Uterus (tissue), 4 donors: ENCODE results near the gene LCE3C. TPM values are rescaled to one million over a fixed set of nuclear protein-coding genes. Genes with fewer than 3 reads are reported as not detected.
"Not testable (repeated sequence)": the region's sequence is repeated elsewhere in the genome, so short reads cannot be mapped to it uniquely, and the experiment has no call there.

Source experiments
- DNase-seq, 2 donors: peaks; one replicate each; pipeline ENCODE4 v3.0.0-alpha.2; 2019 to 2020
- H3K27ac ChIP-seq, 2 donors: fragments of 200-600 bp; sonication (generic); 1 replicate in 1 of 2; 2 replicates in 1 of 2; pipeline ENCODE4 v1.5.1; 2016 to 2018
- H3K27me3 ChIP-seq, 2 donors: fragments of 200-600 bp; sonication (generic); one replicate each; pipeline ENCODE4 v1.5.1; 2018 to 2019; ENCODE audit warnings: control low read depth in 1 of 2
- H3K36me3 ChIP-seq, 2 donors: fragments of 200-600 bp; sonication (generic); one replicate each; pipeline ENCODE4 v1.5.1; 2019; ENCODE audit warnings: control low read depth in 1 of 2
- H3K4me1 ChIP-seq, 2 donors: fragments of 200-600 bp; sonication (generic); one replicate each; pipeline ENCODE4 v1.5.1; 2018 to 2019; ENCODE audit warnings: control low read depth in 1 of 2
- H3K4me3 ChIP-seq, 2 donors: fragments of 200-600 bp; sonication (generic); 1 replicate in 1 of 2; 2 replicates in 1 of 2; pipeline ENCODE4 v1.5.1; 2018 to 2019; ENCODE audit warnings: mild to moderate bottlenecking in 1 of 2
- H3K9me3 ChIP-seq, 2 donors: fragments of 200-600 bp; sonication (generic); one replicate each; pipeline ENCODE4 v1.5.1; 2019; ENCODE audit warnings: control low read depth in 1 of 2
- CTCF ChIP-seq, 4 experiments: fragments of 200-600 bp in 2 of 4; fragments of 450-650 bp in 2 of 4; sonication (generic) in 2 of 4; IDR thresholded peaks; one replicate each; pipeline ENCODE4 v1.5.1; 2016 to 2019; ENCODE audit warnings: antibody characterized with exemption in 4 of 4, mild to moderate bottlenecking in 2 of 4, moderate library complexity in 1 of 4
- POLR2A ChIP-seq, 2 donors: fragments of 450-650 bp; IDR thresholded peaks; one replicate each; pipeline ENCODE4 v1.6.1; 2016; ENCODE audit warnings: antibody characterized with exemption in 2 of 2, mild to moderate bottlenecking in 1 of 2, moderate library complexity in 1 of 2
- intact Hi-C: fragments of 100-400 bp; cut with DNase I; formaldehyde crosslinking; loops from one replicate; pipeline ENCODE4 v1.15.1; 2023; ENCODE audit warnings: low total_unique reads
- total RNA-seq, 4 donors: library from RNA; depleted of rRNA in 3 of 4; stranded (reverse); fragments of >200 nt in 3 of 4; gene quantifications; one replicate each; pipeline versions ENCODE4 v1.1.0 to v1.2.4, GENCODE V29; 2014 to 2023
- donor health status: DM: yes; HTN: yes; CAD: no.

Gene LCE3C, protein sequence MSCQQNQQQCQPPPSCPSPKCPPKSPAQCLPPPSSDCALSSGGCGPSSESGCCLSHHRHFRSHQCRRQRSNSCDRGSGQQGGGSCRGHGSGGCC
- not detected for total RNA-seq

DNA sequence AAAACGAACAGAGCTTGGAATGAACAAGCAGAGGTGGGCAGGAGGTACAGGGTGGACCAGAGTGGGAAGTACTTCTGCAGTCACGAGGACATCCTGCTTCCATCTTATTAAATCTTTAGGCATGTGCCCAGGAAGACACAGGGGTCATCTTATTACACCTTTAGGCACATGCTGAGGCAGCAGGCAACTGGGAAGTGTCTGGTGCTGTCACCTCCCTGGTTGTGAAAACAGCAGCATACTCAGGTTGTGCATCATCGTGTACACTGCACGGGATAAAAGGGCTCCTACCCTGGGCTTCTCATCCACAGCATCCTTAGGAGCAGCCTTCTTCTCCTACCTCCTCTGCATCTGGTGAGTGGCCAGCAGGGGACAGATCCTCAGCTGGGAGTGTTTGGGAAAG is at the start of gene LCE3C:
TSS of gene LCE3C (plus strand) at position 301 of the 400 bp plus-strand sequence. CDS start 498 bp downstream, outside the sequence.
- H3K9me3 ChIP-seq: no peaks in the 10 kb centered on the region
- intact Hi-C loops: no loop called here
- no peak for DNase-seq
- no peak for TF ChIP-seq POLR2A (IDR thresholded peaks at IDR 0.05)
- TF ChIP-seq CTCF (IDR thresholded peaks at IDR 0.05): no peak
- no peaks in the 10 kb centered on the region for H3K27me3 ChIP-seq
- H3K27ac ChIP-seq: no peak within 1 kb of the TSS
- H3K4me1 ChIP-seq: no peaks in the 10 kb centered on the region
- H3K4me3 ChIP-seq: no peak within 1 kb of the TSS
- H3K36me3 ChIP-seq: no peaks in the 10 kb centered on the region

GRCh38 chr1:152565115-152565514 is 34.9 kb upstream of the LCE3C start:
- no peak for DNase-seq

GRCh38 chr1:152565535-152566215 is 34.4 kb upstream of the LCE3C start:
- H3K9me3 ChIP-seq: no peaks in the 10 kb centered on the region

More at GRCh38 chr1:152565115-152565514, 34.9 kb upstream of the LCE3C start:
- no peak overlapping the region for H3K4me3 ChIP-seq
- H3K9me3 ChIP-seq: no peaks in the 10 kb centered on the region
- no peaks in the 10 kb centered on the region for H3K36me3 ChIP-seq
- TF ChIP-seq CTCF (IDR thresholded peaks at IDR 0.05) (no peak), POLR2A (IDR thresholded peaks at IDR 0.05) (no peak)
- H3K4me1 ChIP-seq: no peaks in the 10 kb centered on the region
- H3K27me3 ChIP-seq: no peaks in the 10 kb centered on the region
- H3K27ac ChIP-seq: no peak overlapping the region
- intact Hi-C loops: no loop called here

GRCh38 chr1:152566681-152567080 is 33.4 kb upstream of the LCE3C start, which contains the start of gene LCE3E:
LCE3E (minus strand) TSS chr1:152566780; CDS start chr1:152566208, 572 bp downstream.
- no peak for DNase-seq
- no peak within 1 kb of the TSS for H3K27ac ChIP-seq
- TF ChIP-seq CTCF (IDR thresholded peaks at IDR 0.05) (no peak), POLR2A (IDR thresholded peaks at IDR 0.05) (no peak)
- intact Hi-C loops: no loop called here
- H3K4me1 ChIP-seq: no peaks in the 10 kb centered on the region
- H3K9me3 ChIP-seq: no peaks in the 10 kb centered on the region
- no peaks in the 10 kb centered on the region for H3K27me3 ChIP-seq
- H3K36me3 ChIP-seq: no peaks in the 10 kb centered on the region
- no peak within 1 kb of the TSS for H3K4me3 ChIP-seq

More at GRCh38 chr1:152565535-152566215, 34.4 kb upstream of the LCE3C start:
- Histone ChIP-seq H3K27me3 (no peaks in the 10 kb centered on the region), H3K4me3 (no peak overlapping the region), H3K27ac (no peak overlapping the region), H3K4me1 (no peaks in the 10 kb centered on the region), H3K36me3 (no peaks in the 10 kb centered on the region)
- TF ChIP-seq POLR2A (IDR thresholded peaks at IDR 0.05): no peak
- TF ChIP-seq CTCF (IDR thresholded peaks at IDR 0.05): no peak
- no peak for DNase-seq
- intact Hi-C loops: no loop called here

GRCh38 chr1:152577168-152577567 is 22.9 kb upstream of the LCE3C start:
- H3K27ac ChIP-seq: no peak overlapping the region
- H3K4me3 ChIP-seq: no peak overlapping the region
- no peaks in the 10 kb centered on the region for H3K27me3 ChIP-seq
- no peaks in the 10 kb centered on the region for H3K9me3 ChIP-seq
- no peak for TF ChIP-seq CTCF (IDR thresholded peaks at IDR 0.05)
- TF ChIP-seq POLR2A (IDR thresholded peaks at IDR 0.05): no peak
- H3K4me1 ChIP-seq: no peaks in the 10 kb centered on the region
- H3K36me3 ChIP-seq: no peaks in the 10 kb centered on the region
- DNase-seq: no peak
- intact Hi-C loops: no loop called here

GRCh38 chr1:152579526-152579925 is 20.5 kb upstream of the LCE3C start:
- H3K27ac ChIP-seq, H3K27me3 ChIP-seq, H3K4me3 ChIP-seq, H3K4me1 ChIP-seq, DNase-seq, intact Hi-C loops, H3K9me3 ChIP-seq, H3K36me3 ChIP-seq: not testable (repeated sequence)
